Lower leg skin (tissue), 4 donors: Measurements from ENCODE around the gene TMEM98. TPM values are rescaled to one million over a fixed set of nuclear protein-coding genes. Genes with fewer than 3 reads are reported as not detected.

Experiments
- DNase-seq, 2 donors: peaks; one replicate each; pipeline ENCODE4 v3.0.0-alpha.2; 2019; ENCODE audit warnings: low spot score in 2 of 2
- H3K4me3 ChIP-seq: fragments of 200-600 bp; sonication (generic); 2 replicates; pipeline ENCODE4 v1.5.1; 2017; ENCODE audit warnings: mild to moderate bottlenecking, low read depth; ENCODE audit not compliant: poor library complexity, severe bottlenecking
- CTCF ChIP-seq, 3 donors: fragments of 450-650 bp; IDR thresholded peaks; one replicate each; pipeline ENCODE4 v1.5.1; 2016; ENCODE audit warnings: antibody characterized with exemption in 3 of 3, mild to moderate bottlenecking in 3 of 3, moderate library complexity in 2 of 3
- POLR2A ChIP-seq, 2 donors: fragments of 450-650 bp; IDR thresholded peaks; one replicate each; pipeline ENCODE4 v1.6.1; 2016 to 2017; ENCODE audit warnings: antibody characterized with exemption in 2 of 2, mild to moderate bottlenecking in 1 of 2, moderate library complexity in 1 of 2
- WGBS, 2 donors: methylation state at CpG; one replicate each; pipeline ENCODE4 v1.1.5; 2018; 5-methylcytosine and 5-hydroxymethylcytosine counted together
- intact Hi-C: fragments of 100-400 bp; cut with DNase I; formaldehyde crosslinking; loops from one replicate; pipeline ENCODE4 v1.15.0; 2023; ENCODE audit warnings: low total_unique reads
- total RNA-seq, 4 donors: library from RNA; depleted of rRNA; stranded (reverse); fragments of >200 nt; gene quantifications; one replicate each; pipeline ENCODE4 v1.1.0, GENCODE V29; 2016

TMEM98 gene
- total RNA-seq, 4 donors from 2014 or later, result 13.3 to 42.7 (median 18.5) TPM

- intact Hi-C loops, result no loop called here
- H3K4me3 ChIP-seq, result no peak overlapping the region
- WGBS, 2 donors, result 92 to 95% methylated on average over 8 of the region's 8 CpGs
- TF ChIP-seq POLR2A (IDR thresholded peaks at IDR 0.05) (no peak), CTCF (IDR thresholded peaks at IDR 0.05) (no peak)
- no peak for DNase-seq
Measured at GRCh38 chr17:32941419-32942032, 13.6 kb downstream of the TMEM98 start.

- DNase-seq, result no peak
- TF ChIP-seq POLR2A (IDR thresholded peaks at IDR 0.05) (no peak), CTCF (IDR thresholded peaks at IDR 0.05) (no peak)
- no peak overlapping the region for H3K4me3 ChIP-seq
- intact Hi-C loops, result no loop called here
- 34% methylated on average over 2 of the region's 2 CpGs for WGBS, 2 donors
Measured at GRCh38 chr17:32943206-32943605, 15.3 kb downstream of the TMEM98 start.

GRCh38 chr17:32943647-32944191 is 15.8 kb downstream of the TMEM98 start:
- TF ChIP-seq CTCF (IDR thresholded peaks at IDR 0.05), result no peak
- TF ChIP-seq POLR2A (IDR thresholded peaks at IDR 0.05), result no peak
- intact Hi-C loops, result no loop called here
- H3K4me3 ChIP-seq, result no peak overlapping the region
- WGBS, 2 donors, result 44% methylated on average over 8 of the region's 8 CpGs
- DNase-seq, result peak in 1 of 2 donors; percentile 29

GRCh38 chr17:32944248-32945020 is 16.5 kb downstream of the TMEM98 start:
- H3K4me3 ChIP-seq, result no peak overlapping the region
- no peak for TF ChIP-seq CTCF (IDR thresholded peaks at IDR 0.05)
- no peak for TF ChIP-seq POLR2A (IDR thresholded peaks at IDR 0.05)
- WGBS, 2 donors, result 78 to 79% methylated on average over 4 of the region's 4 CpGs
- DNase-seq, result no peak
- intact Hi-C loops, result no loop called here

- TF ChIP-seq POLR2A (IDR thresholded peaks at IDR 0.05), result no peak
- no peak for TF ChIP-seq CTCF (IDR thresholded peaks at IDR 0.05)
- intact Hi-C loops, result no loop called here
- no peak overlapping the region for H3K4me3 ChIP-seq
- no peak for DNase-seq
- 70% methylated on average over 3 of the region's 3 CpGs for WGBS, 2 donors
Measured at GRCh38 chr17:32946375-32947135, 18.6 kb downstream of the TMEM98 start.
